Measurements from ENCODE around the gene STOM. TPM values are rescaled to one million over a fixed set of nuclear protein-coding genes. Genes with fewer than 3 reads are reported as not detected.

Gene STOM
- total and polyA plus RNA-seq, 8 donors: 13.9 to 65.1 (median 32.0) TPM

DNA sequence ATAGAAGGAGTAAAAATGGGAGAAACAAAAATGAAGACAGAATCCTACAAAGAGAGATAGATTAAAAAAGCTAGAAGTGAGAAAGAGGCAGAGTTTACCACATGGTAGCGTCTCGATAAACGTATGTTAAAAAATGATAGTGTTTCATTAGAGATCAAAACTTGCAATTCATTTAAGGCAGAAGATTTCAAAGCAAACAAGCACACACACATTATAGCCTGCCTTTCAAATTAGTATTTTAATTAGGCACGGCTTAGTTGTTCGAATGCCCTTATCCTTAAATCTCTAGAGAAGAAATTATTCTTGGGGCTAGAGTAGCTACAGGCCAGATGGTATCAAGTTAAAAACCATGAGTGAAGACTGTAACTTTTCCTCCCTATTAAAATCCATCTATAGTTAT, 6.0 kb downstream of the STOM start:
- Histone ChIP-seq H3K4me3 (no peak overlapping the region), H3K9me3 (no peaks in the 10 kb centered on the region), H3K36me3 (no peaks in the 10 kb centered on the region), H3K27me3 (no peaks in the 10 kb centered on the region), H3K27ac (peak overlapping the region in 1 of 4 donors; percentile 34), H3K4me1 (peaks cover 0 to 18% (median 6%) of the 10 kb centered on the region in 3 donors)
- DNase-seq: no peak
- FAIRE-seq: no peak
- intact Hi-C loops (cut with DNase I): no loop called here
- TF ChIP-seq, protein P1, sequence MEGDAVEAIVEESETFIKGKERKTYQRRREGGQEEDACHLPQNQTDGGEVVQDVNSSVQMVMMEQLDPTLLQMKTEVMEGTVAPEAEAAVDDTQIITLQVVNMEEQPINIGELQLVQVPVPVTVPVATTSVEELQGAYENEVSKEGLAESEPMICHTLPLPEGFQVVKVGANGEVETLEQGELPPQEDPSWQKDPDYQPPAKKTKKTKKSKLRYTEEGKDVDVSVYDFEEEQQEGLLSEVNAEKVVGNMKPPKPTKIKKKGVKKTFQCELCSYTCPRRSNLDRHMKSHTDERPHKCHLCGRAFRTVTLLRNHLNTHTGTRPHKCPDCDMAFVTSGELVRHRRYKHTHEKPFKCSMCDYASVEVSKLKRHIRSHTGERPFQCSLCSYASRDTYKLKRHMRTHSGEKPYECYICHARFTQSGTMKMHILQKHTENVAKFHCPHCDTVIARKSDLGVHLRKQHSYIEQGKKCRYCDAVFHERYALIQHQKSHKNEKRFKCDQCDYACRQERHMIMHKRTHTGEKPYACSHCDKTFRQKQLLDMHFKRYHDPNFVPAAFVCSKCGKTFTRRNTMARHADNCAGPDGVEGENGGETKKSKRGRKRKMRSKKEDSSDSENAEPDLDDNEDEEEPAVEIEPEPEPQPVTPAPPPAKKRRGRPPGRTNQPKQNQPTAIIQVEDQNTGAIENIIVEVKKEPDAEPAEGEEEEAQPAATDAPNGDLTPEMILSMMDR (IDR thresholded peaks at IDR 0.05): no peak
- WGBS, 2 donors: 86 to 89% methylated on average over 5 of the region's 5 CpGs
- no peak for ATAC-seq

DNA sequence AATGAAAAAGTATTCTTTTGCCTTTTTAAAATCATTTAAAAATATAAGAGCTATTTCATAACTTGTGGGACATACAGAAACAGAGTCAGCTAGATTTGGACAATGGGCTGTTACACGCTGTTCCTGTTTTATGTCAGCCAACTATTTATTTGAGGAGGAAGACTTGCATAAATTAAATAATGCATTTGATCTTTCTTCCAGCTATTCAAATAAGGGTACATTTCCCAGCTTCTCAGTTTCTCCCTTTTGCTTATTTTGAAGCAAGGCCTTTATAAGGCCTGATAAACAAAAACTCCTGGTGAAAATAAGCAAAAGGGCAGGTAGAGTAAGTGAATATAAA, 6.5 kb downstream of the STOM start:
- Histone ChIP-seq H3K27me3 (no peaks in the 10 kb centered on the region), H3K27ac (peak overlapping the region in 2 of 4 donors; percentile 34 to 48), H3K4me3 (no peak overlapping the region), H3K9me3 (no peaks in the 10 kb centered on the region), H3K36me3 (no peaks in the 10 kb centered on the region), H3K4me1 (peaks cover 0 to 18% (median 6%) of the 10 kb centered on the region in 3 donors)
- TF ChIP-seq, protein P1 (IDR thresholded peaks at IDR 0.05): no peak
- 68 to 78% methylated on average over 1 of the region's 1 CpG for WGBS, 2 donors
- peak in 1 of 4 donors; percentile 15 for ATAC-seq
- FAIRE-seq: peak; percentile 9
- intact Hi-C loops (cut with DNase I): no loop called here
- DNase-seq: no peak

DNA sequence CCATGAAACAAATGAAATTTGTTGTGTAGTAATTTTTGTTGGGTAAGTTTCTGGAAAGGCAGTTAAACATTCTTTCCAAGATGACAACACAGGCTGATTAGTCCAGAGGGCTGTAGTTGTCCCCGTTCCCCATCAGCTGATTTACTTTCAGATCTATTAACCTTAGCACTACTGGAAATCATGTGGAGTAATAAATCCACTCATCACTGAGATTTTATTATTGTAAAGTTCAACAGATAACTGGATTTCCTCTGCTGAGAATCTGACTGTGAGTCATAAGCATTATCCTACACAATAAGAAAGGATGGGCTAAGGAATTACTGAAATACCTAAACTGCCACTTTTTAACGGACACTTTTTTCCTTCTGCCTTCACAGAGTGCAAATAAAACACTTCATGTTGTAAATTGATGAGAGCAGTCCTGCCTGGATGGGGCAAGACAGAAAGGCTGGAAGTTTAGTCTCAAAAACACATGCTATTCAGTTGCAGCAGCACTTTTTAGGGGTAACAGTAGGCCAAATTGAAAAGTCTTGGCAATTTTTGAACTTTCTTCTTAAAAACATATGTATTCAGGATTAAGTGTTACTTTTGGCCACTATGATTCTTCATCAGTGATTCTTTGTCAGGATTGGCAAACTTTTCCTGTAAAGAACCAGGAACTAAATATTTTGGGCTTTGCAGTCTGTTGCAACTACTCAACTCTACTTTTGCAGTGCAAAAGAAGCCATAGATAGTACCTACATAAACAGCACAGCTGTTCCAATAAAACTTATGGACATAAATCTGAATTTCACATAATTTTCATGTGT, 7.0 kb downstream of the STOM start:
- intact Hi-C loops (cut with DNase I): no loop called here
- H3K36me3 ChIP-seq: no peaks in the 10 kb centered on the region
- peaks cover 0 to 18% (median 2%) of the 10 kb centered on the region in 3 donors for H3K4me1 ChIP-seq
- FAIRE-seq (no peak), DNase-seq (no peak), ATAC-seq (peak in 2 of 4 donors; percentile 56 to 72)
- no peaks in the 10 kb centered on the region for H3K9me3 ChIP-seq
- TF ChIP-seq, protein P1 (IDR thresholded peaks at IDR 0.05): no peak
- 45 to 60% methylated on average over 2 of the region's 2 CpGs for WGBS, 2 donors
- no peak overlapping the region for H3K4me3 ChIP-seq
- peak overlapping the region in 2 of 4 donors; percentile 34 to 48 for H3K27ac ChIP-seq
- H3K27me3 ChIP-seq: no peaks in the 10 kb centered on the region

DNA sequence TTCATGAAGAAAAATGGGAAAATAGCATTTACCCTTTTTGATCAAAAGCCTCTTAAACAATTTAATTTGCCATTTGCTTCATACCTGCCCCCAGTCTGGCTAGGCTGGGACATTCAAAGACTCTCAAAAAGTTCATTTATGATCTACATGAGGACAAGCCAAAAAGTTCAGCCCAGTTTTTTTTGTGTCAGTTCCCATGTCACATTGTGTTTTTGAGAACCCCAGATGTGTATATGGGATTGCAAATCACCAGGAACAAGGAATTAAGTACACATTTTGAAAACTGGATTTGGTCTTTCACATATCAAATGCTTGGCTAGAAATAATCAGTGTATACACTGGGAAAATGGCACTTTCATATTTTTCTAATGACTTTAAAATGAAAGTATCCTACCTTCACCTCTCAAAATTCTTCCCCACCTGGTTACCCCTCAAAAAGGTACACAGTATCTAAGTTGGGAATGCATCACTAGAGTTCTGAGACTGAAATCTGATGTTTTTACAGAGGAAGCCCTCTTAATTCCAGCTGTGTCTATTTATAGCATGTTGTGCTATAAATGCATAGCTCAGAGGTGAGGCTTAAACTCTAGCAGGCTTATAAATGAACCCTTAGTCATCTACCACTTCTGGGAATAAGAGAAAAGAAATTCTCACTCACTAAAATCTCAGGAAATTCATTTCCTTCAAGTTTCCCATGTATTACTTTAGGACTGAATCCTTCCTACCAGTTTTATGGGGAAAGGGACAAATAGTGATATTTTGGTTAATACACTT, 9.3 kb downstream of the STOM start:
- peak in 2 of 4 donors; percentile 34 to 41 for ATAC-seq
- H3K9me3 ChIP-seq: no peaks in the 10 kb centered on the region
- no peak for FAIRE-seq
- no peak for DNase-seq
- H3K27ac ChIP-seq: no peak overlapping the region
- H3K36me3 ChIP-seq: no peaks in the 10 kb centered on the region
- intact Hi-C loops (cut with DNase I): no loop called here
- no peaks in the 10 kb centered on the region for H3K27me3 ChIP-seq
- no peak overlapping the region for H3K4me3 ChIP-seq
- TF ChIP-seq, protein P1 (IDR thresholded peaks at IDR 0.05): no peak
- peaks cover 0 to 10% (median 0%) of the 10 kb centered on the region in 3 donors for H3K4me1 ChIP-seq
